ENCODE data around the gene ZNF195.

ZNF195 gene

GRCh38 chr11:3368199-3368598, 10.7 kb downstream of the ZNF195 start:
- H3K4me3 ChIP-seq (ENCODE audit: low read depth, low read length), result no peak overlapping the region
- DNase-seq (ENCODE audit: low read depth), result no peak
- TF ChIP-seq CTCF (IDR thresholded peaks at IDR 0.05; ENCODE audit: low read depth, low read length, missing control alignments), result no peak

GRCh38 chr11:3367221-3367620, 11.7 kb downstream of the ZNF195 start:
- no peak overlapping the region for H3K4me3 ChIP-seq (ENCODE audit: low read depth, low read length)
- no peak for TF ChIP-seq CTCF (IDR thresholded peaks at IDR 0.05; ENCODE audit: low read depth, low read length, missing control alignments)
- DNase-seq (ENCODE audit: low read depth), result no peak

- TF ChIP-seq CTCF (IDR thresholded peaks at IDR 0.05; ENCODE audit: low read depth, low read length, missing control alignments), result no peak
- H3K4me3 ChIP-seq (ENCODE audit: low read depth, low read length), result no peak overlapping the region
- no peak for DNase-seq (ENCODE audit: low read depth)
Measured at GRCh38 chr11:3359092-3359824, 19.7 kb downstream of the ZNF195 start.

GRCh38 chr11:3357994-3358676, 20.8 kb downstream of the ZNF195 start:
- DNase-seq (ENCODE audit: low read depth), result no peak
- no peak overlapping the region for H3K4me3 ChIP-seq (ENCODE audit: low read depth, low read length)
- no peak for TF ChIP-seq CTCF (IDR thresholded peaks at IDR 0.05; ENCODE audit: low read depth, low read length, missing control alignments)

- H3K4me3 ChIP-seq (ENCODE audit: low read depth, low read length), result no peak overlapping the region
- no peak for DNase-seq (ENCODE audit: low read depth)
- TF ChIP-seq CTCF (IDR thresholded peaks at IDR 0.05; ENCODE audit: low read depth, low read length, missing control alignments), result no peak
Measured at GRCh38 chr11:3357302-3357701, 21.6 kb downstream of the ZNF195 start.

- no peak for DNase-seq (ENCODE audit: low read depth)
- TF ChIP-seq CTCF (IDR thresholded peaks at IDR 0.05; ENCODE audit: low read depth, low read length, missing control alignments), result no peak
- no peak overlapping the region for H3K4me3 ChIP-seq (ENCODE audit: low read depth, low read length)
Measured at GRCh38 chr11:3356858-3357257, 22.1 kb downstream of the ZNF195 start.
